MM.1S (cell line): ENCODE measurements around the gene MYD88.

Experiments used
- CTCF ChIP-seq: fragments of 300-600 bp; sonication (generic); IDR thresholded peaks from 2 replicates; pipeline ENCODE4 v1.5.1; 2016; ENCODE audit warnings: antibody characterized with exemption, low read length, mixed read lengths
- EZH2phosphoT487 ChIP-seq: fragments of 300-600 bp; sonication (generic); IDR thresholded peaks from 2 replicates; pipeline ENCODE4 v1.6.1; 2018; ENCODE audit warnings: antibody characterized with exemption, low read length

DNA sequence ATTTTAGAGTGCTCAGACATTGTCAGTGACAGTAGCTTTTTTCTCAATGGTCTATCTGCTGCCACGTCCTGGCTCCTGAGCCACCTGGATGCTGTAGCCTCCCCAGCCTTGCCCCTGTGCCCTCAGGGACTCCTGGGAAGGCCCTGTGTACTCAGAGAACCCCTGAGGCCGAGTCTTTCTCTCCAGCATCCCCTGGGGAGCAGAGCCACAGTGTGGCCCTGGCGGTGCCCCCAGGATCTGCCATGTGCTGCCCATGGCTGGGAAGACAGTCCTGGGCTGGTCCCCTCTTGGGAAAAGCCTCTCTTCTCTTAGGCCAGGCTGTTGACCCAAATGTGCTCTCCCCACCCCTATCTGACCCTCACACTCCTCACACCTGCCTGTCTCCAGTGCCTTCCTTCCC, 5.0 kb downstream of the MYD88 start:
- TF ChIP-seq EZH2phosphoT487 = no peak
- no peak for TF ChIP-seq CTCF
